GM19035 (cell line): ENCODE measurements around the gene C1orf122.

Experiments
- ATAC-seq: cut with Tn5 transposase; IDR thresholded peaks from one replicate; pipeline ENCODE4 v1.9.1; 2021; ENCODE audit not compliant: unreplicated experiment

Gene C1orf122

GRCh38 chr1:37844536-37844935 is 36.9 kb downstream of the C1orf122 start:
- no peak for ATAC-seq

GRCh38 chr1:37845049-37845646 is 37.6 kb downstream of the C1orf122 start:
- no peak for ATAC-seq

GRCh38 chr1:37845786-37846185 is 38.2 kb downstream of the C1orf122 start:
- no peak for ATAC-seq

- no peak for ATAC-seq
Measured at GRCh38 chr1:37846647-37847339, 39.2 kb downstream of the C1orf122 start.

GRCh38 chr1:37849480-37849879 is 41.9 kb downstream of the C1orf122 start:
- no peak for ATAC-seq

- ATAC-seq, result no peak
Measured at GRCh38 chr1:37850352-37850955, 42.9 kb downstream of the C1orf122 start.

- no peak for ATAC-seq
Measured at GRCh38 chr1:37851262-37851661, 43.7 kb downstream of the C1orf122 start.

- no peak for ATAC-seq
Measured at GRCh38 chr1:37851782-37852210, 44.2 kb downstream of the C1orf122 start.

GRCh38 chr1:37853157-37853556 is 45.6 kb downstream of the C1orf122 start:
- no peak for ATAC-seq

- ATAC-seq, result no peak
Measured at GRCh38 chr1:37854406-37854805, 46.8 kb downstream of the C1orf122 start.
